ENCODE measurements around the gene GIPC3.

GIPC3 gene

GRCh38 chr19:3641515-3642269 is 56.4 kb downstream of the GIPC3 start:
- no peak for DNase-seq

DNA sequence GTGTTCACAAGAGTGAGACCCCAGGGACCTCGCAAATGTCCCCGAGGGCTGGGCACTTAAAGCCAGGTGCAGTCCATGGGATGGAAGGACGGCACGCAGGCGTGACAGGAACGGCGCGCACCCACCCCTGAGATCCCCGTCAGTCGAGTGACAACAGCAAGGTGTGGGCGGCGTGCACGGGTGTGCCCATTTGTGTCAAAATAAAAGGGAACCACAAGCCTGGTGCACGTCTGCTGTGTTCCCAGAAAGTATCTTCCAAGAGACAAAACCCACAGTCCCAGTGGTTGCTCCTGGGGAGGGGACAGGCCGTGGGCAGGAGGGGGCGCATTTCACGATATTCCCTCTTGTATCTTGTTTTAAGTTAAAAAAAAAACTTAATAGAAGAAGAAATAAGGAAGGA is 57.0 kb downstream of the GIPC3 start:
- no peak for DNase-seq
